Body of pancreas (tissue), 4 donors: ENCODE results near the gene ACACB. TPM values are rescaled to one million over a fixed set of nuclear protein-coding genes. Genes with fewer than 3 reads are reported as not detected.

Experiments
- ATAC-seq: fragments of 150-250 bp; one replicate; pipeline ENCODE4 v1.9.1; 2016
- DNase-seq, 4 donors: peaks; one replicate each; pipeline ENCODE4 v3.0.0-alpha.2; 2019
- H3K27ac ChIP-seq, 4 donors: fragments of 200-600 bp; sonication (generic); 1 replicate in 3 of 4; 2 replicates in 1 of 4; pipeline versions ENCODE4 v1.5.1 to v1.6.1; 2016 to 2019; ENCODE audit warnings: mild to moderate bottlenecking in 1 of 4, mixed read lengths in 1 of 4, moderate library complexity in 1 of 4
- H3K27me3 ChIP-seq, 2 donors: fragments of 200-600 bp; sonication (generic); one replicate each; pipeline ENCODE4 v1.6.0; 2016; ENCODE audit warnings: mild to moderate bottlenecking in 1 of 2
- H3K36me3 ChIP-seq, 2 donors: fragments of 200-600 bp; sonication (generic); replicated peaks in 1 of 2; 2 replicates each; pipeline ENCODE4 v1.5.1; 2016; ENCODE audit warnings: low read depth in 2 of 2; ENCODE audit not compliant: insufficient read depth in 1 of 2
- H3K4me1 ChIP-seq: fragments of 200-600 bp; sonication (generic); one replicate; pipeline ENCODE4 v1.6.0; 2016
- H3K4me3 ChIP-seq, 2 donors: fragments of 200-600 bp; sonication (generic); 1 replicate in 1 of 2; 2 replicates in 1 of 2; pipeline ENCODE4 v1.5.1; 2016 to 2019
- H3K9me3 ChIP-seq, 3 donors: fragments of 200-600 bp; sonication (generic); 1 replicate in 2 of 3; 2 replicates in 1 of 3; pipeline ENCODE4 v1.5.1; 2016
- CTCF ChIP-seq, 7 experiments: fragments of 450-650 bp in 4 of 7; fragments of 200-600 bp in 3 of 7; sonication (generic) in 3 of 7; IDR thresholded peaks; one replicate each; pipeline ENCODE4 v1.5.1; 2016 to 2019; ENCODE audit warnings: antibody characterized with exemption in 7 of 7
- POLR2A ChIP-seq, 3 donors: fragments of 450-650 bp; IDR thresholded peaks; one replicate each; pipeline ENCODE4 v1.6.1; 2016; ENCODE audit warnings: antibody characterized with exemption in 3 of 3, mild to moderate bottlenecking in 2 of 3
- WGBS, 2 donors: methylation state at CpG; one replicate each; pipeline ENCODE4 v1.1.5; 2017; 5-methylcytosine and 5-hydroxymethylcytosine counted together
- intact Hi-C: fragments of 100-400 bp; cut with DNase I; formaldehyde crosslinking; loops from one replicate; pipeline ENCODE4 v1.15.1; 2023
- total RNA-seq, 2 donors: library from RNA; depleted of rRNA; stranded (reverse); fragments of >200 nt; gene quantifications; one replicate each; pipeline ENCODE4 v1.1.0, GENCODE V29; 2016

ACACB gene
- total RNA-seq, 2 donors from 2014 or later: 71.1 to 358 TPM

- no peaks in the 10 kb centered on the region for H3K4me1 ChIP-seq
- no peak overlapping the region for H3K4me3 ChIP-seq
- no peak for TF ChIP-seq CTCF (IDR thresholded peaks at IDR 0.05)
- TF ChIP-seq POLR2A (IDR thresholded peaks at IDR 0.05): no peak
- no peak for ATAC-seq
- peaks cover 14 to 21% of the 10 kb centered on the region in 2 donors for H3K36me3 ChIP-seq
- intact Hi-C loops: no loop called here
- no peak overlapping the region for H3K27ac ChIP-seq
- no peaks in the 10 kb centered on the region for H3K27me3 ChIP-seq
- DNase-seq: peak in 2 of 4 donors; percentile 22 to 31
- 54 to 61% methylated on average over 3 of the region's 3 CpGs for WGBS, 2 donors
- H3K9me3 ChIP-seq: no peaks in the 10 kb centered on the region
Observed at GRCh38 chr12:109269428-109269827, 153.0 kb downstream of the ACACB start.

GRCh38 chr12:109270494-109270893, 154.1 kb downstream of the ACACB start:
- no peak for TF ChIP-seq POLR2A (IDR thresholded peaks at IDR 0.05)
- no peak for TF ChIP-seq CTCF (IDR thresholded peaks at IDR 0.05)
- no peak overlapping the region for H3K4me3 ChIP-seq
- peaks cover 8 to 10% of the 10 kb centered on the region in 2 donors for H3K36me3 ChIP-seq
- H3K27me3 ChIP-seq: no peaks in the 10 kb centered on the region
- no peaks in the 10 kb centered on the region for H3K4me1 ChIP-seq
- ATAC-seq (no peak), DNase-seq (no peak)
- 0 to 50% methylated on average over 1 of the region's 1 CpG for WGBS, 2 donors
- no peaks in the 10 kb centered on the region for H3K9me3 ChIP-seq
- intact Hi-C loops: loop anchor here (10.0 kb wide), 1 partner anchor 114 kb away; no protein-coding TSS in a partner anchor
- H3K27ac ChIP-seq: no peak overlapping the region

GRCh38 chr12:109271418-109271817, 155.0 kb downstream of the ACACB start:
- no peaks in the 10 kb centered on the region for H3K4me1 ChIP-seq

GRCh38 chr12:109273354-109273753, 157.0 kb downstream of the ACACB start:
- Histone ChIP-seq H3K36me3 (no peaks in the 10 kb centered on the region), H3K4me1 (no peaks in the 10 kb centered on the region), H3K27ac (no peak overlapping the region), H3K9me3 (no peaks in the 10 kb centered on the region), H3K27me3 (no peaks in the 10 kb centered on the region), H3K4me3 (no peak overlapping the region)
- ATAC-seq (no peak), DNase-seq (no peak)
- no peak for TF ChIP-seq POLR2A (IDR thresholded peaks at IDR 0.05)
- no peak for TF ChIP-seq CTCF (IDR thresholded peaks at IDR 0.05)
- intact Hi-C loops: loop anchor here (10.0 kb wide), 1 partner anchor 111 kb away; no protein-coding TSS in a partner anchor
- whole genome bisulfite sequencing, 2 donors: 43 to 64% methylated on average over 16 of the region's 16 CpGs

More at GRCh38 chr12:109271418-109271817, 155.0 kb downstream of the ACACB start:
- 88 to 89% methylated on average over 3 of the region's 3 CpGs for WGBS, 2 donors
- ATAC-seq (no peak), DNase-seq (no peak)
- intact Hi-C loops: loop anchor here (10.0 kb wide), 1 partner anchor 113 kb away; no protein-coding TSS in a partner anchor
- no peaks in the 10 kb centered on the region for H3K9me3 ChIP-seq
- no peak for TF ChIP-seq CTCF (IDR thresholded peaks at IDR 0.05)
- TF ChIP-seq POLR2A (IDR thresholded peaks at IDR 0.05): no peak
- H3K27me3 ChIP-seq: no peaks in the 10 kb centered on the region
- H3K27ac ChIP-seq: no peak overlapping the region
- H3K4me3 ChIP-seq: no peak overlapping the region
- peaks cover under 1 to 4% of the 10 kb centered on the region in 2 donors for H3K36me3 ChIP-seq

- WGBS, 2 donors: 64% methylated on average over 1 of the region's 1 CpG; no CpG with 5 or more reads in 1 of the 2 donors
- ATAC-seq: no peak
- no peaks in the 10 kb centered on the region for H3K4me1 ChIP-seq
- no peak for DNase-seq
- H3K27me3 ChIP-seq: no peaks in the 10 kb centered on the region
- no peak for TF ChIP-seq POLR2A (IDR thresholded peaks at IDR 0.05)
- no peak for TF ChIP-seq CTCF (IDR thresholded peaks at IDR 0.05)
- intact Hi-C loops: loop anchor here (10.0 kb wide), 1 partner anchor 110 kb away; no protein-coding TSS in a partner anchor
- no peak overlapping the region for H3K27ac ChIP-seq
- H3K4me3 ChIP-seq: no peak overlapping the region
- H3K36me3 ChIP-seq: no peaks in the 10 kb centered on the region
- no peaks in the 10 kb centered on the region for H3K9me3 ChIP-seq
Observed at GRCh38 chr12:109274381-109274780, 158.0 kb downstream of the ACACB start.
